Stomach (tissue), 9 donors: Measurements from ENCODE around the gene HDGFL2. TPM values are rescaled to one million over a fixed set of nuclear protein-coding genes. Genes with fewer than 3 reads are reported as not detected.

Experiments used
- DNase-seq, 2 donors: peaks; one replicate each; pipeline versions ENCODE4 v3.0.0 to v3.0.0-alpha.2; 2013 to 2019
- H3K27ac ChIP-seq, 5 donors: fragments of 200-600 bp in 4 of 5; sonication (generic) in 4 of 5; one replicate each; pipeline ENCODE4 v1.5.1; 2013 to 2019; ENCODE audit warnings: mild to moderate bottlenecking in 1 of 5, moderate library complexity in 1 of 5
- H3K27me3 ChIP-seq, 3 donors: fragments of 200-600 bp; sonication (generic); one replicate each; pipeline ENCODE4 v1.5.1; 2017 to 2019; ENCODE audit warnings: mixed run types in 1 of 3
- H3K36me3 ChIP-seq, 4 donors: fragments of 200-600 bp; sonication (generic); 1 replicate in 3 of 4; 2 replicates in 1 of 4; pipeline ENCODE4 v1.5.1; 2016 to 2019
- H3K4me1 ChIP-seq, 4 donors: fragments of 200-600 bp; sonication (generic); one replicate each; pipeline ENCODE4 v1.5.1; 2016 to 2019
- H3K4me3 ChIP-seq, 4 donors: fragments of 200-600 bp; sonication (generic) in 3 of 4; one replicate each; pipeline ENCODE4 v1.5.1; 2016 to 2019; ENCODE audit warnings: mild to moderate bottlenecking in 1 of 4
- H3K9me3 ChIP-seq, 4 donors: fragments of 200-600 bp; sonication (generic); one replicate each; pipeline ENCODE4 v1.5.1; 2016 to 2019
- EP300 ChIP-seq: sonication (generic); formaldehyde crosslinking; IDR thresholded peaks from one replicate; pipeline ENCODE4 v1.6.1; 2017; ENCODE audit warnings: antibody characterized with exemption
- POLR2A ChIP-seq, 4 donors: fragments of 450-650 bp; IDR thresholded peaks; one replicate each; pipeline ENCODE4 v1.6.1; 2016; ENCODE audit warnings: antibody characterized with exemption in 4 of 4, control low read depth in 2 of 4, mild to moderate bottlenecking in 1 of 4, moderate library complexity in 1 of 4
- POLR2AphosphoS5 ChIP-seq, 3 donors: sonication (generic); formaldehyde crosslinking; IDR thresholded peaks; one replicate each; pipeline ENCODE4 v1.6.1; 2016; ENCODE audit warnings: antibody characterized with exemption in 3 of 3
- WGBS, 5 donors: extraction: QIAGEN DNeasy Blood & Tissue Kit in 3 of 5; methylation state at CpG; one replicate each; pipeline versions ENCODE4 v1.1.5 to v1.1.7; 2013 to 2018; 5-methylcytosine and 5-hydroxymethylcytosine counted together
- intact Hi-C: fragments of 100-400 bp; cut with DNase I; formaldehyde crosslinking; loops from one replicate; pipeline ENCODE4 v1.15.1; 2023; ENCODE audit warnings: low total_unique reads
- polyA plus RNA-seq, 3 donors: library from polyadenylated mRNA; stranded (reverse); fragments of 200-250 nt; gene quantifications; one replicate each; pipeline ENCODE4 v1.2.3, GENCODE V29; 2013
- total RNA-seq, 5 donors: library from RNA; depleted of rRNA; stranded (reverse); fragments of >200 nt; gene quantifications; one replicate each; pipeline versions ENCODE4 v1.1.0 to v1.2.3, GENCODE V29; 2014 to 2016
- TF ChIP-seq, protein P1 (sequence below), 7 experiments: fragments of 450-650 bp in 4 of 7; fragments of 200-600 bp in 3 of 7; sonication (generic) in 3 of 7; IDR thresholded peaks; one replicate each; pipeline ENCODE4 v1.5.1; 2016 to 2019; ENCODE audit warnings: antibody characterized with exemption in 7 of 7, control low read depth in 2 of 7, mild to moderate bottlenecking in 1 of 7
- donor health status: healthy with polysubstance abuse.
- donor health status: Bipolar disorder and iron deficiency.
- donor health status: healthy.

The HDGFL2 gene
- total and polyA plus RNA-seq, 8 donors, result 25.5 to 127 (median 35.0) TPM

DNA sequence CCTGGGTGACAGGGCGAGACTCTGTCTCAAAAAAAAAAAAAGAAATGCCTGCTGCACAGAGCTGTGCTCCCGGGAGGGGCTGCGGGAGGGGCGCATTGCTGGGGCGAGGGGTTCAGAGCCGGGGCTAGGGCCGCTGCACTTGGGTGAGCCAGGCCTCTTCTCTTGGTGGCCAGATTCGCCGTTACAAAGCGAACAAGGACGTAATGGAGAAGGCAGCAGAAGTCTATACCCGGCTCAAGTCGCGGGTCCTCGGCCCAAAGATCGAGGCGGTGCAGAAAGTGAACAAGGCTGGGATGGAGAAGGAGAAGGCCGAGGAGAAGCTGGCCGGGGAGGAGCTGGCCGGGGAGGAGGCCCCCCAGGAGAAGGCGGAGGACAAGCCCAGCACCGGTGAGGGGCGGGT lies 27.2 kb downstream of the HDGFL2 start:
- intact Hi-C loops, result no loop called here
- Histone ChIP-seq H3K4me3 (no peak overlapping the region), H3K36me3 (peaks cover 56 to 100% (median 100%) of the 10 kb centered on the region in 4 donors), H3K9me3 (no peaks in the 10 kb centered on the region), H3K27ac (no peak overlapping the region), H3K27me3 (no peaks in the 10 kb centered on the region), H3K4me1 (no peaks in the 10 kb centered on the region)
- WGBS, 5 donors, result 93 to 95% (median 95%) methylated on average over 22 to 23 of the region's 23 CpGs
- no peak for DNase-seq
- TF ChIP-seq, protein P1, sequence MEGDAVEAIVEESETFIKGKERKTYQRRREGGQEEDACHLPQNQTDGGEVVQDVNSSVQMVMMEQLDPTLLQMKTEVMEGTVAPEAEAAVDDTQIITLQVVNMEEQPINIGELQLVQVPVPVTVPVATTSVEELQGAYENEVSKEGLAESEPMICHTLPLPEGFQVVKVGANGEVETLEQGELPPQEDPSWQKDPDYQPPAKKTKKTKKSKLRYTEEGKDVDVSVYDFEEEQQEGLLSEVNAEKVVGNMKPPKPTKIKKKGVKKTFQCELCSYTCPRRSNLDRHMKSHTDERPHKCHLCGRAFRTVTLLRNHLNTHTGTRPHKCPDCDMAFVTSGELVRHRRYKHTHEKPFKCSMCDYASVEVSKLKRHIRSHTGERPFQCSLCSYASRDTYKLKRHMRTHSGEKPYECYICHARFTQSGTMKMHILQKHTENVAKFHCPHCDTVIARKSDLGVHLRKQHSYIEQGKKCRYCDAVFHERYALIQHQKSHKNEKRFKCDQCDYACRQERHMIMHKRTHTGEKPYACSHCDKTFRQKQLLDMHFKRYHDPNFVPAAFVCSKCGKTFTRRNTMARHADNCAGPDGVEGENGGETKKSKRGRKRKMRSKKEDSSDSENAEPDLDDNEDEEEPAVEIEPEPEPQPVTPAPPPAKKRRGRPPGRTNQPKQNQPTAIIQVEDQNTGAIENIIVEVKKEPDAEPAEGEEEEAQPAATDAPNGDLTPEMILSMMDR (IDR thresholded peaks at IDR 0.05), result no peak
- TF ChIP-seq POLR2AphosphoS5 (IDR thresholded peaks at IDR 0.05) (no peak), POLR2A (IDR thresholded peaks at IDR 0.05) (no peak), EP300 (no peak)

DNA sequence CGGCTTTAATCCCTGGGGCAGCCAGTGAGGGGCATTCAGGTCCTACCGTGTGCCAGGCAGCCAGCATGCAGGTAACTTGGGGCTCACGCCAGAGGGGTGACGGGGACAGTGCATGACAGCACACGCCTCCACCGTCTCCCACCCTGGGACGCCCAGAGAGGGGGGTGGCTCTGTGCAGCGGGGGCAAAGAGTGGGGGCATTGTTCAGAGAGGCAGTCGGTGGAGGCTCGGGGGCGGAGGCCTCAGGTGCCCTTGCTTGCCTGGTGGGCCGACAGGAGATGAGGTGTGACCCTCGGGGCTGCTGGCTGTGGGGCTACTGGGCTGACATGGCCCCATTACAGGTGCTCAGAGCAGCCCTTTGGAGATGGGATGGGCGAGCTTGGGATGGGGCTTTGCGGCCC lies 27.8 kb downstream of the HDGFL2 start:
- H3K27ac ChIP-seq, result no peak overlapping the region
- H3K27me3 ChIP-seq, result no peaks in the 10 kb centered on the region
- intact Hi-C loops, result no loop called here
- WGBS, 5 donors, result 90 to 94% (median 93%) methylated on average over 7 to 15 of the region's 15 CpGs
- H3K36me3 ChIP-seq, result peaks cover 51 to 100% (median 100%) of the 10 kb centered on the region in 4 donors
- no peak for TF ChIP-seq EP300
- TF ChIP-seq, protein P1 (IDR thresholded peaks at IDR 0.05), result no peak
- TF ChIP-seq POLR2A (IDR thresholded peaks at IDR 0.05), result no peak
- no peak for TF ChIP-seq POLR2AphosphoS5 (IDR thresholded peaks at IDR 0.05)
- DNase-seq, result no peak
- no peaks in the 10 kb centered on the region for H3K9me3 ChIP-seq
- H3K4me3 ChIP-seq, result no peak overlapping the region
- peaks cover 0 to 5% (median 0%) of the 10 kb centered on the region in 4 donors for H3K4me1 ChIP-seq

DNA sequence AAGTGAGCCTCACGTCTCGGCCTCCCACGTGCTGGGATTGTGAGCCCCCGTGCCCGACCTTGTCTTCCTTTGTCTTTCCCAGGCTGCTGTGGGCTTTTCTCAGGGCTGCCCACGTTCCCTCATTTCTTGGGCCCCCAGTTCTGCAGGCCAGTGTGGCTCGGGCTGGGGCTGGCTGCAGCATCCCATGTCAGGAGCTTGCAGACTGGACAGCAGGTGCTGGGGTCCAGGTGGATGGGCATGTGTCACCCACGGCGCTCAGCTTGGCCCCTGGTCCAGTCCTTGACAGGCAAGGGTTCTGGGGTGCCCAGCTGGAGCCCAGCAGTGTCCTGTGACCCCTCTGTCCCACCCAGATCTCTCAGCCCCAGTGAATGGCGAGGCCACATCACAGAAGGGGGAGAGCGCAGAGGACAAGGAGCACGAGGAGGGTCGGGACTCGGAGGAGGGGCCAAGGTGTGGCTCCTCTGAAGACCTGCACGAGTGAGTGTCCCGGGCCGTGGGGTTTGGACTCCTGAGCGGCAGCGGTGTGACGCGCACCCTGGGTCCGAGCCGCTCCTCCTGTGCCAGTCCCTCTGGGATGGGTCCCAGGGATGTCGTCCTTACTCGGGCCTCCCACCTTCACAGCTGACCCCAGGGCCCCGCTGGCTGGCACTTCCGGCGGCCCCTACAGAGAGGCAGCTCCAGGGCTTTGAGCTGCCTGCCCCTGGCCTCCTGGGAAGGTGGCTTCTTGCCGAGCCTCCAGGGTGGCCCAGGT lies 28.9 kb downstream of the HDGFL2 start:
- TF ChIP-seq POLR2A (IDR thresholded peaks at IDR 0.05), result no peak
- TF ChIP-seq EP300, result no peak
- no peak for TF ChIP-seq POLR2AphosphoS5 (IDR thresholded peaks at IDR 0.05)
- TF ChIP-seq, protein P1 (IDR thresholded peaks at IDR 0.05), result no peak
- Histone ChIP-seq H3K4me3 (no peak overlapping the region), H3K9me3 (no peaks in the 10 kb centered on the region), H3K4me1 (peaks cover 0 to 5% (median 0%) of the 10 kb centered on the region in 4 donors), H3K36me3 (peaks cover 47 to 100% (median 100%) of the 10 kb centered on the region in 4 donors), H3K27me3 (no peaks in the 10 kb centered on the region), H3K27ac (no peak overlapping the region)
- 90 to 94% (median 91%) methylated on average over 22 to 29 of the region's 29 CpGs for WGBS, 5 donors
- intact Hi-C loops, result no loop called here
- DNase-seq, result no peak

DNA sequence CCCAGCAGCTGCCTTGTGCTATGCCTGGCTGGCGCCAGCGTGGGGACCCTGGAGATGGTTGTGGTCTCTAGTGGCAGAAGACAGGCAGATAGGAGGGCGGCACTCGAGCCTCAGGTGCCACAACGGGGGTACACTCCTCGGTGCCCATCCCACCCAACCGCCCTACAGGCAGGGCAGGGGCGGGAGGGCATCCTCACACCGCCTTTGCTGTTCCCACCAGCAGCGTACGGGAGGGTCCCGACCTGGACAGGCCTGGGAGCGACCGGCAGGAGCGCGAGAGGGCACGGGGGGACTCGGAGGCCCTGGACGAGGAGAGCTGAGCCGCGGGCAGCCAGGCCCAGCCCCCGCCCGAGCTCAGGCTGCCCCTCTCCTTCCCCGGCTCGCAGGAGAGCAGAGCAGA lies 29.6 kb downstream of the HDGFL2 start:
- peaks cover 0 to 5% (median 0%) of the 10 kb centered on the region in 4 donors for H3K4me1 ChIP-seq
- TF ChIP-seq POLR2A (IDR thresholded peaks at IDR 0.05) (no peak), EP300 (no peak), POLR2AphosphoS5 (IDR thresholded peaks at IDR 0.05) (no peak)
- TF ChIP-seq, protein P1 (IDR thresholded peaks at IDR 0.05), result no peak
- no peak overlapping the region for H3K4me3 ChIP-seq
- DNase-seq, result no peak
- H3K27ac ChIP-seq, result no peak overlapping the region
- H3K27me3 ChIP-seq, result no peaks in the 10 kb centered on the region
- H3K9me3 ChIP-seq, result no peaks in the 10 kb centered on the region
- intact Hi-C loops, result no loop called here
- peaks cover 41 to 100% (median 99%) of the 10 kb centered on the region in 4 donors for H3K36me3 ChIP-seq
- 82 to 91% (median 90%) methylated on average over 20 to 25 of the region's 25 CpGs for WGBS, 5 donors
